ENCODE data around the gene LY6G6C.
A peak's percentile ranks its signal among the peaks of the same experiment; 100 is the strongest.

Gene LY6G6C, protein sequence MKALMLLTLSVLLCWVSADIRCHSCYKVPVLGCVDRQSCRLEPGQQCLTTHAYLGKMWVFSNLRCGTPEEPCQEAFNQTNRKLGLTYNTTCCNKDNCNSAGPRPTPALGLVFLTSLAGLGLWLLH

DNA sequence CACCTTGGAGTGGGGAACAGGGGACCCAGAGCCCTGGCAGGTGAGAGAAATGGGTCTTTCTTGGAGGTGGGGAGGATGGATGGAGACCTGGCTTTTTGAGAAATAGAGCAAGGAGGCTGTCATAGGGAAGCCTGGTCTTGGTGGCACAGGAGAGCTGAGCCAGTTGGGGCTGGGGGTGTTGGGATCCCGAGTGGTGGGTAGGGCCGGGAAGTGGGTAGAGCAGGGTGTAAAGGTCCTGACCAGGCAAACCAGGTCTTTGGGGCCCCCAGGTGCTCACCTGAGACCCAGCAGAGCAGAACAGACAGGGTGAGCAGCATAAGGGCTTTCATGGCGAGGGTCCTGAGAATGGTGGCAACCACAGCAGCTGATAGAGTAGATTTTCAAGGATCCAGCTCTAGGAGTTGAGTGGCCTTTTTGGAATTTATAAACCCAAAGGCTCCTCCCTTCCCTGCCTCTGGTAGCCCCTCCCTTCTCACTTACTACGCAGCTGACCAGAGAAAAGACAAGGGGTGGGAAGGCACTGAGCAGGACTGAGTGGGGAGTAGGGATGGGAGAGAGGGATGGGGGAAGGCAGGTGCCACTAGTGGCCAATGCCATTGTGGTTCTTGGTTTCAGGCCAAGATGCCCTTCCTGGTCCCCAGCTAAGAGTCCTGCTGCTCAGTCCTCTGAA is at the start of gene LY6G6C:
LY6G6C (minus strand) TSS at position 396 of the 670 bp plus-strand sequence; CDS start at position 329, 67 bp downstream.
- DNase-seq, result no peak

GRCh38 chr6:31770860-31771259 is 49.3 kb upstream of the LY6G6C start:
- no peak for DNase-seq

- peak; percentile 57 for DNase-seq
These were observed 48.3 kb upstream of the LY6G6C start for GRCh38 chr6:31769684-31770371.

GRCh38 chr6:31768363-31769257 is 47.1 kb upstream of the LY6G6C start:
- no peak for DNase-seq

- no peak for DNase-seq
These were observed 45.6 kb upstream of the LY6G6C start for GRCh38 chr6:31767096-31767645.

DNA sequence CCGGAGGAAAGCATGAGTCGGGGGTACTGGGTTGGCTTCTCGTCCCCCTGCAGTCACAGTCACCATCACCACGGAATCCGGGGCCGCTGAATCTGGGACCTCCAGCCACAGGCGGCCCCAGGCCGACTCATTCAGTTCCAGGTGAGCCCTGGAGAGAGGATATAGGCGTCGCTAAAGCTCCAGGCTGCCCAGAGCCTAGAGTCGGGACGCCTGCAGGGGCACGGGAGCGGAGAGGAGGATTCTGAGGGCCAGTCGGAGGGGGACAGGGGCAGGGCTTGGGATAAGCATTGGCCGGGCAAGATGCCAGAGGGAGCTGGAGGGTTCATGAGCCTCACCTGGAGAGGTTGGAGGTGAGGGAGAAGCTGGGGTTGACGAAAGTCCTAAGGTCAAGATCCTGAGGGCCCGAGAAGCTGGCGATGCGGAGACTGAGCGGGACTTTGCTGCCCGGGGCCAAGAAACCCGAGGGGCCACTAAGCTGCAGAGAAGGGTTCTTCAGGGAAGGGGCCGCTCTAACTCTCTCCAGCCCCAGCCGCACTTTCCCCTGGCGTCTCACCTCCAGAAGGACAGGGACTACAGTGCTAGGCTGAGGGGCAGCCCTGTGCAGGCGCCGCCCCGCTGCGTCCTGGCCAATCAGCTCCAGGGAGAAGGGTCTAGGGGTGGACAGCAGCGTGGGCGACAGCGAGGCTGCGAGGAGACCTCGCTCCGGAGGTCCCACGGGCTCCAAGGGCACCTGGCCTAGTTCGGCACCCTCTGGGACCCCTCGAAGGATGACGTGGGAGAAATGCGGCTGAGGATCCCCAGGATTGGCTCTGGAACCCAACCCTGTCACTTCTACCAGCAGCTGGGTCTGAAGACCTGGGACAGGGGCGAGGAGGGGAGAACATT is 44.6 kb upstream of the LY6G6C start:
- peak; percentile 54 for DNase-seq

- no peak for DNase-seq
These were observed 44.0 kb upstream of the LY6G6C start for GRCh38 chr6:31765559-31765909.

DNA sequence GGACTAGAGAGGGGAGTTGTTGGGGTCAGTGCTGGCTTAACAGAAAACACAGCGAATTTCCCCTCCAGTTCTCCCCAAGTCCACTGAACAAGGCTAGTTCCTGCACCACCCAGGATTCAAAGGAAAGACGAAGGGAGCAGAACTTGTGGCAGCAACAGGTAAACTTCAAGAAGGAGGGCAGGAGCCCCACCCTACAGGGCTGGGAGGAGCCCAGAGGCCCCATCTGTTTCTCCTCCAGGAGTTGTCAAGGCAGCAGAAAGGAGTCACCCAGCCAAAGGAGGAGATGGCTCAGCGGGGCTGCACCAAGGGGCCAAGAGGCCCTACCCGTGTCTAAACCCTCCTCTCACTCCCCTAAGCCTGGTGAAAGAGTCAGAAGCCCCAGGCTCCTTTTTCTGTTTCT is 42.7 kb upstream of the LY6G6C start:
- no peak for DNase-seq

GRCh38 chr6:31763619-31763940 is 42.0 kb upstream of the LY6G6C start:
- no peak for DNase-seq

- DNase-seq, result no peak
These were observed 41.5 kb upstream of the LY6G6C start for GRCh38 chr6:31762878-31763618.

DNA sequence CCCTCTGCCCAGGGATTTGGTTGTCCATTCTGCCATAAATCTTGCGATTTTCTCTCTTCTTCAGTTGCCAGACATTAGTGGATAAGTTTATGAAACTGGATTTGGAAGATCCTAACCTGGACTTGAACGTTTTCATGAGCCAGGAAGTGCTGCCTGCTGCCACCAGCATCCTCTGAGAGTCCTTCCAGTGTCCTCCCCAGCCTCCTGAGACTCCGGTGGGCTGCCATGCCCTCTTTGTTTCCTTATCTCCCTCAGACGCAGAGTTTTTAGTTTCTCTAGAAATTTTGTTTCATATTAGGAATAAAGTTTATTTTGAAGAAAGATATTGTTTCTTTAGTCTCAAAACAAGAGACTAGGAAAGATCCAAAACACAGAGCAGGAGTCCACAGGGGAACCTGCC is 40.8 kb upstream of the LY6G6C start, which contains the start of gene SAPCD1:
SAPCD1 (plus strand) TSS at position 301 of the 400 bp plus-strand sequence. CDS start 399 bp downstream, outside the sequence.
- no peak for DNase-seq

DNA sequence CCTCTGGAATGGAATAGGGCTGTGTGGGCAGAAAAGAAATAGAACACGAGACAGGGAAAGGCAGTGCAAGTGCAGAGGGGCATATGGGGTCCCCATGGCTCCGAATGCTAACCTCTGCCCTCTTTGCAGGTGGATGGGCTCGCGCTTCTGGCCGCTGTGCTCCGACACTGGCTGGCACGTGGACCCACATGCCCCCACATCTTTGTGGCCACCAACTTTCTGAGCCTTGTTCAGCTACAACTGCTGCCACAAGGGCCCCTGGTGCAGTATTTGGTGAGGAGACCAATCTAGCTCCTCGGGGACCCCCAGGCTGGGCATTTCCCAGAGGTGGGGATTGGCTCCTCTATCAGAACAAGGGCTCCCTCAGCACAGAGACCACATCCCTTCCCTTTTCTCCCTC is 39.8 kb upstream of the LY6G6C start:
- DNase-seq, result no peak

DNA sequence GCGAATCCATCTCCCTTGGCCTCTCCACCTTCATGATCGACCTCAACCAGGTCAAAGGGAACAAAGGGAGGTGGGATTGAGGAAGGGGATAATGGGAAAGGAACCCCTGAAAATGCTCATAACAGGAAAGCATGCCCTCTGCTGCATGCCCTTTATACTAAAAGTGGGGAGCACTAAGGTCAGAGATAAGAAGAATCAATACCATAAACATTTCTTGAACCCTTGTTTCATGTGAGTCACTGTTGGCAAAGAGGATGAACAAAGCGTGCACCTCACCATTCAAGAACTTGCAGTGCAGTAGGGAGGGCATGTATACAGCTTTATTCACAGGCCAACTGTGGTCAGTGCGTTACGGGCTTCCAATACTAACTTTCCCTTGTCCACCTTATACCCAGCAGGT is 39.2 kb upstream of the LY6G6C start:
- no peak for DNase-seq

DNA sequence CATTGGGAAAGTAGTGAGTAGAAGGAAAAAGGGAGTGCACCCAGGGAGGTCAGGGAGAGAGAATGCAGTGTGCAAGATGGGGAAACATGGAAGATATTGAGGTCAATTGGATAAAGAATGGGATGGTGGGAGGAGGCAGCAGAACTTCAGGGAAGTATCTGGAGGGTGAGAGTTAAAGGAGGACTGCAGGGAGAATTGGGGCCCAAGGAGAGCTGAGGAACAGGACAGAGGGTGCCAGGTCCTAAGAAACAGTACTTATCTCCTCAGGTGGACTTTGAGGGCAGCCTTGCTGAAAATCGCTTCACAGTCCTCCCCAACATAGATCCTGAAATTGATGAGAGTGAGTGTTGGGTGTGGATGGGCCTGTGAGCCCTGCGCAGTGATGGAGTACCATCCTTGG is 36.7 kb upstream of the LY6G6C start:
- DNase-seq, result no peak

GRCh38 chr6:31752739-31753319 is 31.3 kb upstream of the LY6G6C start:
- DNase-seq, result no peak

DNA sequence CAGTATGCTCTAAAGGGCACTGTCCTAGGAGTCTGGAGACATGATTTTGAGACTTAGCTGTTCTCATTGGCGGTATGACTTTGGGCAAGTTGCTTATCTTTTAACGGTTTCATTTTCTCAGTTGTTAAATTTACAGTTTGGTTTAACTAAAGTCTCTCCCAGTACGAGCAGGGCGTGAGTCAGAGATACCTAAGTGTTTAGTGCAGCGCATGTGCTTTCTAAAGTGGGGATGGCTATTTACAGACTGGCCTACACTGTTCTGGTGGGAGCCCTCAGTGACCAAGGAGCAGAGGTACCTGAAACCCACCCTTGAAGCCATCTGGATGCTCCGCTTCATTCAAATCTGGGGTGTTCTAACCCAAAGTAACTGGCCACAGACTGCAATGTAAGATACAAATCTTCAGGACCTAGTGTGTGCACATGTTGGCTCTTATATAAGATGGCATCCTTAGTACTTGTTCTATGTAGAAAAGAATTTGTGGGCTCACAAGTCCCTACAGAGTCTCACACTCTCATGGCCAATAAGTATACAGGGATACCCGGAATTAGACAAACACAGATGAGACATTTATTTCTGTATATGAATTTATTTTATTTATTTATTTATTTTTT is 29.0 kb upstream of the LY6G6C start:
- DNase-seq, result no peak

DNA sequence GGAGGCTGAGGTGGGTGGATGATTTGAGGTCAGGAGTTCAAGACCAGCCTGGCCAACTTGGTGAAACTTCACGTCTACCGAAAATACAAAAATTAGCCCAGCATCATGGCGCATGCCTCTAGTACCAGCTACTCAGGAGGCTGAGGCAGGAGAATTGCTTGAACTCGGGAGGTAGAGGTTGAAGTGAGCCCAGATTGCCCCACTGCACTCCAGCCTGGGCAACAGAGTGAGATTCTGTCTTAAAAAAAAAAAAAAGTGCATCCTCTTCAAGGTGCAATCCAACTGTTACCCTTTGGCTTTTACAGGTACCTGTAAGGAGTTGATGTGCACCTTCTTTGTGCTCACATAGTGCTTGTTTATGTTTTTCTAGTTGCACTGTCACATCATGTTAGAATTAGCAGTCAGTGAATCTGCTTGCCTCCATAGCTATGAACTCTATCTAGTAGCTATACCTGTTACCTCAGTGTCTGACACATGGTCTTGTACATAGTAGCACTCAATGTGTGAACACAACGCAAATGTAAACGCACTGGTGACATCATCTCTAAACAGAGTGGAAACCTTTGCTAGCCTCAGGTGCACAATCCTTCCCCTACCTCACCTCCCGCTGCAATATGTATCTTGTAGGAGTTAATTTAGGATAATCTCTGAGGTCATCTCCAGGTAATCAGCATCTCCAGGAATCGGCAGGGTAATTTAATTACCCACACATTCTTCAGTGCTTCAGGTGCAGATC is 27.9 kb upstream of the LY6G6C start:
- no peak for DNase-seq

GRCh38 chr6:31744422-31744821 is 22.9 kb upstream of the LY6G6C start:
- DNase-seq, result no peak

DNA sequence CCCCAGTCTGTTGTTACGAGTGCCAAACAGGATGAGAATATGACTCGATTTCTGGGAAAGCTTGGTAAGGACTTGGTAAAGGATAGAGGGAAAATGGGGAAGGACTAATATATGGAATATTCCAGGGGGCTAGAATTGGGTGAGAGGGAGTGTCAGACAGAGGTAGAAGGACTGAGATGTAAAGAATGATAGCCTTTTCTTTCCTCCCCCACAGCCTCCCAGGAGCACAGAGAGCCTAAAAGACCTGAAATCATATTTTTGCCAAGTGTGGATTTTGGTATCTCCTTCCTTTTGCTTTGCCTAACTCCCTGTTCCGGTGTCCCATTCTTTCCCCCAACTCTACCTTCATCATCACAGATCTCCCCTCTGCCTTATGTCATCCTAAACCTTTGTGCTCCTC is 21.3 kb upstream of the LY6G6C start:
- DNase-seq, result no peak

- DNase-seq, result no peak
These were observed 20.3 kb upstream of the LY6G6C start for GRCh38 chr6:31741815-31742214.

Data from NCI-H510A treated with DMSO at 0.1 percent for 48 hours (cell line).